ENCODE data around the gene ANKRD24. TPM values are rescaled to one million over a fixed set of nuclear protein-coding genes. Genes with fewer than 3 reads are reported as not detected.

Gene ANKRD24
- total RNA-seq, 1 experiment from 2014 or later = 2.4 TPM

- H3K27me3 Mint-ChIP-seq (ENCODE audit: low read depth) = peaks cover 14% of the 10 kb centered on the region
- no peak overlapping the region for H4K8ac ChIP-seq (replicated peaks; ENCODE audit: insufficient read length, low read depth, low read length)
- H3K79me2 ChIP-seq (ENCODE audit: insufficient read depth, low read length) = no peaks in the 10 kb centered on the region
- no peak overlapping the region for H3K18ac ChIP-seq (ENCODE audit: insufficient read length, low read depth, low read length)
- H3K14ac ChIP-seq (ENCODE audit: insufficient read depth, low read length) = no peak overlapping the region
- no peak overlapping the region for H2BK15ac ChIP-seq (ENCODE audit: low read depth, low read length)
- H3K27ac ChIP-seq (ENCODE audit: insufficient read length, low read depth, low read length) = no peak overlapping the region
- H3K27me3 ChIP-seq (ENCODE audit: insufficient read depth, low read length) = no peaks in the 10 kb centered on the region
- no peak overlapping the region for H2BK20ac ChIP-seq (ENCODE audit: low read depth, low read length, poor library complexity, severe bottlenecking)
- H3K4ac ChIP-seq (ENCODE audit: low read depth, low read length) = no peak overlapping the region
- no peak overlapping the region for H2AFZ ChIP-seq (ENCODE audit: low read length)
- H4K5ac ChIP-seq (ENCODE audit: insufficient read length, low read depth, low read length) = no peak overlapping the region
- H3K9me3 Mint-ChIP-seq = peaks cover 0 to 8% of the 10 kb centered on the region in 2 experiments; a peak in 3 of 5 replicates
- no peaks in the 10 kb centered on the region for H3K4me1 ChIP-seq (ENCODE audit: insufficient read depth, low read length)
- H3K36me3 Mint-ChIP-seq (ENCODE audit: insufficient read depth in 1 of 3, low read depth in 3 of 3) = peaks cover 0 to 15% (median 10%) of the 10 kb centered on the region in 3 experiments; a peak in 4 of 7 replicates
- no peaks in the 10 kb centered on the region for H3K79me1 ChIP-seq (ENCODE audit: insufficient read depth, low read depth, low read length, poor library complexity, severe bottlenecking)
- WGBS (ENCODE audit: extremely low coverage, insufficient read length, low lambda C conversion rate) = no CpG with 5 or more reads among the region's 6 CpGs
- DNase-seq = no peak
- no peak overlapping the region for H3T11ph ChIP-seq (ENCODE audit: low read length)
- H3K9me3 ChIP-seq (ENCODE audit: control insufficient read depth, low read depth, low read length) = no peaks in the 10 kb centered on the region
- H3K9ac ChIP-seq (ENCODE audit: extremely low read depth, insufficient read length, low read length) = no peak overlapping the region
- no peak overlapping the region for H3K23ac ChIP-seq (ENCODE audit: insufficient read length, low read depth, low read length)
- no peak overlapping the region for H3K56ac ChIP-seq (ENCODE audit: insufficient read length, low read depth, low read length)
- H3K4me2 ChIP-seq (ENCODE audit: insufficient read depth, insufficient read length, low read length) = no peak overlapping the region
- no peak overlapping the region for H2BK5ac ChIP-seq (ENCODE audit: insufficient read length, low read length)
- H3K27ac Mint-ChIP-seq = no peak overlapping the region
- TF ChIP-seq CTCF (conservative IDR thresholded peaks at IDR 0.05) = no peak
- 0 out of 4 replicates have a peak, but pooled peaks cover 0 to 4% of the 10 kb centered on the region in 2 experiments for H3K4me1 Mint-ChIP-seq
- no peak overlapping the region for H4K91ac ChIP-seq (ENCODE audit: insufficient read length, low read depth, low read length)
- H2AK5ac ChIP-seq (ENCODE audit: insufficient read length, low read length) = no peak overlapping the region
- no peaks in the 10 kb centered on the region for H3K23me2 ChIP-seq (ENCODE audit: insufficient read length, low read depth, low read length, poor library complexity, severe bottlenecking)
- no peak overlapping the region for H3K4me3 Mint-ChIP-seq
- H4K20me1 ChIP-seq (ENCODE audit: control insufficient read depth, insufficient read depth, insufficient read length) = no peaks in the 10 kb centered on the region
- no peak overlapping the region for H2BK120ac ChIP-seq (ENCODE audit: low read depth, low read length, poor library complexity, severe bottlenecking)
- no peak overlapping the region for H2BK12ac ChIP-seq (ENCODE audit: insufficient read length, low read depth, low read length)
Measured at GRCh38 chr19:4216846-4217245, 34.4 kb downstream of the ANKRD24 start.

All from H9 (cell line).